ENCODE data around the gene TMC3.

TMC3 gene

DNA sequence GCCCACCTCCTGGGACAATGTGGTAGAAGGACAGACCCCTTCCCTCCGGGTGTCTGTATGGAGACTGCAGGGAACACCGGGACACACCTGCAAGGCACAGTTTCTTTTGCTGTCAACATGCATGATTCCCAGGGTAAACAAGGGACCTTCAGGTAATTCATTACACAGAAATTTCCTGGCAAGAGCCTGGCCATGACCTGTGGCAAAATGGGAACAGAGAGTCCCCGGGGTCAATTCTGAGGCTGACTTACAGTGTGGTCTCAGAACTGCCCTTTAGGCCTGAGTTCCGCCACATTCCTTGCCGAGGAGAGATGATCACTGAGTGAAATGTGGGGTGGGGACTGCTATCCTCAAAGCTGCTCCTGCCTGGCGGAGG, 56.4 kb downstream of the TMC3 start:
- no peak for DNase-seq

- no peak for DNase-seq
These were observed 57.7 kb downstream of the TMC3 start for GRCh38 chr15:81316267-81316666.

- DNase-seq, result no peak
These were observed 58.4 kb downstream of the TMC3 start for GRCh38 chr15:81315452-81316175.

DNA sequence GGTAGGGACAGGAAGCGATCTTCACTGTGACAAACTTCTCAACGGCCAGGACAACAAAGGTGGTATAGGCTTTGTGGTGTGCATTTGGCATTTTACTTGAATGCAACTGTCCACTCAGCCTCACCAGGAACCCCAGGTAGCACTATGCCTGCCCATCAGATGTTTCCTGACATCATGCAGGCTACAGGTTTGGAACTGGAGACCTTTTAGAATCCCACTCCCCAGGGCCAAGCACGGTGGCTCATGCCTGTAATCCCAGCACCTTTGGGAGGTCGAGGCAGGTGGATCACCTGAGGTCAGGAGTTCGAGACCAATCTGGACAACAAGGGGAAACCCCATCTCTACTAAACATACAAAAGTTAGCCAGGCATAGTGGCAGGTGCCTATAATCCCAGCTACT, 59.6 kb downstream of the TMC3 start:
- no peak for DNase-seq

GRCh38 chr15:81313686-81314085, 60.3 kb downstream of the TMC3 start:
- no peak for DNase-seq

- DNase-seq, result peak; percentile 98
These were observed 61.0 kb downstream of the TMC3 start for GRCh38 chr15:81312790-81313543.

DNA sequence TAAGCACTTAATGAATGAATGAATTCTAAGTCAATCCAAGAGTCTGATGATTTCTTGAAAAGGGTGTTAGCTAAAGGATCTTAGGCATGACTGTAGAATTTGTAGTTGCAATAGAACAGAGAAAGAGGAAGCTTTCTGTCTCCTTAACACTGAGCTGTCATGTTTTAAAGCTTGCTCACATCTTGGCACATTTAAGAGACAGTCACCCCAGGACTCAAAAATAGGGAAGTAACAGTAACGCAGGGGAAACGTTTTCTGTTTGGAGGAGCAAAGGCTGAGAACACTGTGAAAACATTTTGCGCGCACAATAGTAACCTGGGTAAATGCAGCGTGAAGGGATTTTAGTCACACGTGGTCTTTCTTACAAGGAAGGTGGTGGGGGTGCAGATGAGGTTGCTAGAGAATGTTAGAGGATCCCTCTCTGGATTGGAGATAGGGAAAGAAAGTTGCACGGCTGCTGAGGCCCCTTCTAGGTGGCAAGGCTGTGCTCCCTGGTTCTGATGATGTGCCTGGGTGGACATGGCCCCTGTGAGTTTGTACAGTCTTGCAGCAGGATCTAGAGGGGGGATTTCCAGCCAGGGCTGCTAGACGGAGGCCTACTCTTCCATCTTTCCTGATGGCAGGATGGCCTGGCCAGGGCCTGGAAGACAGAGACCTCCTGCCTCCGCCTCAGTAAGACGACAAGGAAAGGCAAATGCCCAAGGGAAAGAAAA, 62.1 kb downstream of the TMC3 start:
- no peak for DNase-seq

GRCh38 chr15:81310480-81310879, 63.5 kb downstream of the TMC3 start:
- DNase-seq, result no peak

- DNase-seq, result no peak
These were observed 64.2 kb downstream of the TMC3 start for GRCh38 chr15:81309647-81310450.

GRCh38 chr15:81308260-81308659, 65.8 kb downstream of the TMC3 start:
- DNase-seq, result no peak

DNA sequence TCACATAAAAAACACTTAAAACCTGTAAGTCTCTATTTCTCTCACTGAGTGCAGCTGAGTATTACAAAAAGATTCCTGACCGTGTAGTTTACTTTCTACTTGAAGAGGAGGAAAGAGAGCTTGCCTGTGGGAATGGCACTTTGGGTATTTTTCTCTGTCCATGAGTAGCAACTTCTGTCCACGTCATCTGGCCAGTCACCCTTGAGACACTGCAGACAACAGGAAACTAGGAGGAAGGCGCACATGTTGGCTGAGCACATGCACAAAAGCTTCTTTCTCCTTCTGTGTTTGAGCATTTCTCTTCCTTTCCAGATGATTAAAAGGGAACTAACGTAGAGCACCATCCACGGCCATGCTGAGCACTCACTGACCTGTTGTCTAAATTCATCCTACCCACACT, 69.8 kb downstream of the TMC3 start:
- peak; percentile 51 for DNase-seq

GRCh38 chr15:81303244-81304225, 70.5 kb downstream of the TMC3 start:
- DNase-seq, result no peak

DNA sequence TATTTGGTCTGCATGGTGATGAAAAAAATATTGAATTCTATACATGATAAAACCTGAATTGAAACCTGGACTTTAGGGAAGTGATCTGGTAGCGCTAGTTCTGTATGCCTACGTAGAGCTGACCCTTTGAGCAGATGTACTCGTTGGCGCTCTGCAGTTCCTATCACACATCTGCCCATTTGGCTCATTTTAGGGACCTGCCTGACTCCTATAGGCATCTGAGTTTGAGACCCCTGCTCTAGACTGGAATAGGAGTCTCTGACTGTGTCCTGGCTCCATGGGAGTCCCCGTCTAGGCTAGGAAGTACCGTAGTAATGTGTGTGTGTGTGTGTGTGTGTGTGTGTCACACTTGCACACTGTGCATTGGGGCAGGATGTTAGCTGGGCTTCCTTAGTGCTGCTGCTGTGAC, 71.3 kb downstream of the TMC3 start:
- no peak for DNase-seq

GRCh38 chr15:81301815-81302399, 72.1 kb downstream of the TMC3 start:
- no peak for DNase-seq

DNA sequence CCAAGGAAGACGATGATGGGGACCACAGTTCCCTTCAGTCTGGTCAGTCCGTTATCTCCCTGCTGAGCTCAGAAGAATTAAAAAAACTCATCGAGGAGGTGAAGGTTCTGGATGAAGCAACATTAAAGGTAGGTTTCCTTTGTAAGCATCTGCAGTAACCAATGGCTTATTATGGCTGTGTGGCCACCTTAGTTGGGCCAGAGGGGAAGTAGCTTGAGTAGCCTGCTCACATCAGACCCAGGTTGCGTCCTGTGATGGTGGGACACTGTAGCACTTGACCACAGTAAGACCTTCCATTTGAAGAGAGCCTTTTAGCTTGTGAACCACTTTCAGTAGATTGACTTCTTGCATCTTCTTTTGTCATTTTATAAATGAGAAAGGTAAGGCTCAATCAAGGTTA, 72.6 kb downstream of the TMC3 start:
- DNase-seq, result no peak

DNA sequence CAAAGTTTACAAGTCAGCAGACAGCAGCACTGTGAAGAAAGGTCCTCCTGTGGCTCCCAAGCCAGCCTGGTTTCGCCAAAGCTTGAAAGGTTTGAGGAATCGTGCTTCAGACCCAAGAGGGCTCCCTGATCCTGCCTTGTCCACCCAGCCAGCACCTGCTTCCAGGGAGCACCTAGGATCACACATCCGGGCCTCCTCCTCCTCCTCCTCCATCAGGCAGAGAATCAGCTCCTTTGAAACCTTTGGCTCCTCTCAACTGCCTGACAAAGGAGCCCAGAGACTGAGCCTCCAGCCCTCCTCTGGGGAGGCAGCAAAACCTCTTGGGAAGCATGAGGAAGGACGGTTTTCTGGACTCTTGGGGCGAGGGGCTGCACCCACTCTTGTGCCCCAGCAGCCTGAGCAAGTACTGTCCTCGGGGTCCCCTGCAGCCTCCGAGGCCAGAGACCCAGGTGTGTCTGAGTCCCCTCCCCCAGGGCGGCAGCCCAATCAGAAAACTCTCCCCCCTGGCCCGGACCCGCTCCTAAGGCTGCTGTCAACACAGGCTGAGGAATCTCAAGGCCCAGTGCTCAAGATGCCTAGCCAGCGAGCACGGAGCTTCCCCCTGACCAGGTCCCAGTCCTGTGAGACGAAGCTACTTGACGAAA, 74.3 kb downstream of the TMC3 start:
- DNase-seq, result no peak

GRCh38 chr15:81299156-81299555, 74.9 kb downstream of the TMC3 start:
- DNase-seq, result no peak

GRCh38 chr15:81298611-81299010, 75.4 kb downstream of the TMC3 start:
- DNase-seq, result no peak

- no peak for DNase-seq
These were observed 76.1 kb downstream of the TMC3 start for GRCh38 chr15:81297603-81298575.

DNA sequence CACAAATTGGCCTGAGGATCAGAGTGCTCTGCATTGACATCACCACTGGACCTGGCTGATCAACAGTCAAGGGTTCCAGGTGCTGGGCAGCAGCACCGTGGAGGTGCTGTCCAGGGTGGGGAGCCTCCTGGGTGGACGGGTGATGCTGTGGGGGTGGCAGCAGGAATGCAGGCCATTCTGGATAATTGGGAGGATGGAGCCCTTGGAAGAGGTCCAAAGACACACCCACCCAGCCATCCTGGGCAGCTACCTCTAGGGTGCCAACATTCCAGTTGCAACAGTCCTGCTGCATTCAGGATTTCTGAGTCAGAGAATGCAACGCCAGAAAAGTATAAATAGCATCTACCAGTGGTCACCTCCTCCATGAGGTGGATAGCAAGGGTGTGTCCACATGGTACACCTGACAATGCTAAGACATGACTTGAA, 76.9 kb downstream of the TMC3 start:
- peak; percentile 37 for DNase-seq
